Keratinocyte (primary cell): ENCODE results near the gene HNRNPA1. TPM values are rescaled to one million over a fixed set of nuclear protein-coding genes. Genes with fewer than 3 reads are reported as not detected.

Experiments used
- DNase-seq: peaks from one replicate; pipeline ENCODE4 v3.0.0-alpha.2; 2011; ENCODE audit warnings: low read depth, missing footprints, low spot score
- FAIRE-seq: peaks from 2 replicates; lab custom pipeline; 2011; peaks lifted over from hg19 to GRCh38; lab: Jason Lieb, UNC
- H2AFZ ChIP-seq: 2 replicates; pipeline ENCODE4 v1.6.0; 2012; ENCODE audit warnings: low read length, control low read depth, inconsistent platforms; ENCODE audit not compliant: control insufficient read depth
- H3K27ac ChIP-seq: 2 replicates; pipeline ENCODE4 v1.5.1; 2011; ENCODE audit warnings: low read length; ENCODE audit not compliant: control insufficient read depth, insufficient read depth
- H3K27me3 ChIP-seq: 3 replicates; pipeline ENCODE4 v1.6.0; 2011; ENCODE audit warnings: low read length; ENCODE audit not compliant: control insufficient read depth, insufficient read depth; ENCODE audit errors: extremely low read depth
- H3K36me3 ChIP-seq, 2 experiments: 2 replicates in 1 of 2; 3 replicates in 1 of 2; pipeline ENCODE4 v1.5.1; 2011; ENCODE audit warnings: low read length in 2 of 2, mild to moderate bottlenecking in 1 of 2; ENCODE audit not compliant: control insufficient read depth in 2 of 2, insufficient read depth in 2 of 2; ENCODE audit errors: extremely low read depth in 1 of 2
- H3K4me1 ChIP-seq: 3 replicates; pipeline ENCODE4 v1.5.1; 2011; ENCODE audit warnings: low read length; ENCODE audit not compliant: control insufficient read depth, insufficient read depth; ENCODE audit errors: extremely low read depth
- H3K4me2 ChIP-seq: 3 replicates; pipeline ENCODE4 v1.6.0; 2011; ENCODE audit warnings: low read depth, low read length; ENCODE audit not compliant: control insufficient read depth, insufficient read depth; ENCODE audit errors: extremely low read depth
- H3K4me3 ChIP-seq, 3 experiments: fragments of 200-600 bp in 1 of 3; sonication (generic) in 1 of 3; 2 replicates in 2 of 3; 3 replicates in 1 of 3; pipeline ENCODE4 v1.5.1; 2011 to 2016; ENCODE audit warnings: low read length in 3 of 3, mild to moderate bottlenecking in 3 of 3, control low read depth in 2 of 3, inconsistent platforms in 1 of 3, low read depth in 1 of 3, mixed read lengths in 1 of 3, mixed run types in 1 of 3, moderate library complexity in 1 of 3; ENCODE audit not compliant: control insufficient read depth in 2 of 3, insufficient read depth in 2 of 3; ENCODE audit errors: extremely low read depth in 1 of 3
- H3K79me2 ChIP-seq: 2 replicates; pipeline ENCODE4 v1.6.0; 2012; ENCODE audit warnings: low read length; ENCODE audit not compliant: control insufficient read depth, insufficient read depth
- H3K9ac ChIP-seq: 3 replicates; pipeline ENCODE4 v1.6.0; 2011; ENCODE audit warnings: low read length; ENCODE audit not compliant: control insufficient read depth, insufficient read depth; ENCODE audit errors: extremely low read depth
- H3K9me1 ChIP-seq: 3 replicates; pipeline ENCODE4 v1.6.0; 2011; ENCODE audit warnings: low read length; ENCODE audit not compliant: control insufficient read depth, insufficient read depth; ENCODE audit errors: extremely low read depth
- H3K9me3 ChIP-seq: 2 replicates; pipeline ENCODE4 v1.5.1; 2012; ENCODE audit warnings: low read depth, low read length; ENCODE audit not compliant: control insufficient read depth
- H4K20me1 ChIP-seq: 3 replicates; pipeline ENCODE4 v1.6.0; 2011; ENCODE audit warnings: low read length; ENCODE audit not compliant: control insufficient read depth, insufficient read depth; ENCODE audit errors: extremely low read depth
- EZH2 ChIP-seq: IDR thresholded peaks from one replicate; pipeline ENCODE4 v1.6.1; 2012; ENCODE audit warnings: inconsistent platforms, mild to moderate bottlenecking, low read length, moderate library complexity
- dilution Hi-C: fragments of 300-500 bp; cut with MboI; formaldehyde crosslinking; loops from one replicate; pipeline ENCODE4 v1.7.0; 2020; ENCODE audit warnings: low sequenced_read_pairs; ENCODE audit not compliant: extremely low pct_ligation_motif_present
- polyA plus RNA-seq, 5 experiments: library from polyadenylated mRNA; depleted of rRNA in 3 of 5; stranded (reverse) in 3 of 5; stranded (forward) in 1 of 5; unstranded in 1 of 5; fragments of >200 nt; gene quantifications; 1 replicate in 1 of 5; 2 replicates in 3 of 5; 3 replicates in 1 of 5; pipeline versions ENCODE4 v1.2.1 to v1.2.3, GENCODE V29; 2011 to 2012; ENCODE audit warnings: missing spikeins in 2 of 5, low read depth in 1 of 5, low replicate concordance in 1 of 5
- TF ChIP-seq, protein P1 (sequence below), 3 experiments: IDR thresholded peaks in 1 of 3; conservative IDR thresholded peaks in 1 of 3; optimal IDR thresholded peaks in 1 of 3; 2 replicates in 2 of 3; 3 replicates in 1 of 3; pipeline versions ENCODE3 to v1.5.1; 2011; ENCODE audit warnings: low read length in 3 of 3, mild to moderate bottlenecking in 3 of 3, moderate library complexity in 2 of 3, control low read depth in 1 of 3, inconsistent platforms in 1 of 3; ENCODE audit not compliant: insufficient read depth in 2 of 3; ENCODE audit errors: extremely low read depth in 1 of 3

The HNRNPA1 gene
- polyA plus RNA-seq, 1 donor (not counting 4 experiments of a cell fraction or from before 2014, with no cell fraction given), result 583 TPM

DNA sequence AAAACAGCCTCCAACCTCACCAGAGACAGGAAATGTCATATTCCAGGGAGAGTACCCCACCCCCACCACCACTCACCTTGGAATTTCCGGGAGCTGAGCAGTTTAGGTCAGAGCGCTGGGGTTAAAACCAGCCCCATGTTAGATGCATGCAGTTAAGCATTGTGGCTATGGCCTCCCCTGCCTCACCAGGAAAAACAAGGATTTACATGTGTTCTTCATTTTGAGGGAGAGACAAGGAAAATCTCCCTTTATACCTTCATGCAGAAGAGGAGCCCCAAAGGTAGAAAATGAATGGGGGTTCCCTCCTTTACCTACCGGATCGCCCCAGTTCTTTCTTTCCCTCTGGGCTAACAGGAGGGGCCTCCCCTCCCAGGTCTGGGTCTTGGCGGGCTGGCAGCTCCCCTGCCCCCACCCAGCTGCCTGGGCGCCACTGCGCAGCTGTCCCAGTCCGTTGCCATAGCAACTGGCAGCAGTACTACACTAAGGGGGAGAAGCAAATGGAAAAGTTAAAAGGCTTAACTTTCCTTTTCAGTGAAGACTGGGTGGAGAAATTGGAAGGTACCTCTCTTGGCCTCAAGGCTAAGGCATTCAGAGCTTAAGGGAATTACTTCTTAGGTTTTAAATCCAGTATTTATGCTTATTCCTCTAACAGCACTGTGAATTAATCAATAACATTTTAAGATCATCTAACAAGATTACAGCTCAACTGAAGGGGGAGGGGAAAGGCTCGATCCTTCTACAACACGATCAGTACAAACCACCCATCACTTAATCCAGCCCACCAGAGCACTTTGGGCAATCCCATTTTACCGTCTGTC is 21.1 kb upstream of the HNRNPA1 start:
- no peak for TF ChIP-seq EZH2
- TF ChIP-seq, protein P1, sequence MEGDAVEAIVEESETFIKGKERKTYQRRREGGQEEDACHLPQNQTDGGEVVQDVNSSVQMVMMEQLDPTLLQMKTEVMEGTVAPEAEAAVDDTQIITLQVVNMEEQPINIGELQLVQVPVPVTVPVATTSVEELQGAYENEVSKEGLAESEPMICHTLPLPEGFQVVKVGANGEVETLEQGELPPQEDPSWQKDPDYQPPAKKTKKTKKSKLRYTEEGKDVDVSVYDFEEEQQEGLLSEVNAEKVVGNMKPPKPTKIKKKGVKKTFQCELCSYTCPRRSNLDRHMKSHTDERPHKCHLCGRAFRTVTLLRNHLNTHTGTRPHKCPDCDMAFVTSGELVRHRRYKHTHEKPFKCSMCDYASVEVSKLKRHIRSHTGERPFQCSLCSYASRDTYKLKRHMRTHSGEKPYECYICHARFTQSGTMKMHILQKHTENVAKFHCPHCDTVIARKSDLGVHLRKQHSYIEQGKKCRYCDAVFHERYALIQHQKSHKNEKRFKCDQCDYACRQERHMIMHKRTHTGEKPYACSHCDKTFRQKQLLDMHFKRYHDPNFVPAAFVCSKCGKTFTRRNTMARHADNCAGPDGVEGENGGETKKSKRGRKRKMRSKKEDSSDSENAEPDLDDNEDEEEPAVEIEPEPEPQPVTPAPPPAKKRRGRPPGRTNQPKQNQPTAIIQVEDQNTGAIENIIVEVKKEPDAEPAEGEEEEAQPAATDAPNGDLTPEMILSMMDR (optimal IDR thresholded peaks at IDR 0.05 in 1 of 3, IDR thresholded peaks at IDR 0.05 in 1 of 3, conservative IDR thresholded peaks at IDR 0.05 in 1 of 3; ENCODE audit: extremely low read depth in 1 of 3, insufficient read depth in 2 of 3, low read length in 3 of 3), result no peak
- DNase-seq (no peak), FAIRE-seq (no peak)
- Histone ChIP-seq H3K4me1 (peaks cover 32% of the 10 kb centered on the region), H3K4me3 (peak overlapping the region; percentile 1 to 26 (median 14)), H4K20me1 (no peaks in the 10 kb centered on the region), H2AFZ (peak overlapping the region; percentile 55), H3K27me3 (no peaks in the 10 kb centered on the region), H3K9ac (peak overlapping the region; percentile 72), H3K4me2 (peak overlapping the region; percentile 89), H3K27ac (peak overlapping the region; percentile 89), H3K9me1 (no peaks in the 10 kb centered on the region), H3K79me2 (peaks cover 16% of the 10 kb centered on the region), H3K36me3 (peaks cover 10 to 13% of the 10 kb centered on the region in 2 experiments), H3K9me3 (no peaks in the 10 kb centered on the region)
- dilution Hi-C loops, result no loop called here

DNA sequence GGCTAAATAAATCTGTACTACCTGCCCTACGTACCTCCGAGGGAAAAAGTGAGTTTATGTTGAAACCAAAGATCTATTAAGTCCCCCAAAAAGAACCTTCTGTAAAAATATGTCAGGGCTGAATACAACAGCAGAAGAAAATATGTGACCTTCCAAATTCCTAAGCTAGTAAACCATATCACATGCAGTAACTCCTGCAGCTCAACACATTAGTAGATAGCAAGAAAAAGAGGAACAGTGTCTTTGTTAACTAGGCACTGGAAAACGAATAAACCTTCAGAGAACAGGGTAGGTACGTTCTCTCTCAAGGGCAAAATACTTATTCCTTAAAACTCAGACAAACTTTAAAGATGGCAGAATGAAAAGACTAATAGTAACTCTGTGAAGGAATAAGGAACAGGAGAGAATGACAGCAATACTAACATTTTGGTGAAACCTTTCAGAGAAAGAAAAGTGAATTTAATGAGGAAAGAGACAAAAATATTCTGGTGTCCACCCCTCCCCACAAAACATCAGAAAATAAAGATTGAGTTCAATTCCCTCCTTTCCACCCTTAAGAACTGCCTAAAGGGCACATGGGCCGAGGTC is 18.6 kb upstream of the HNRNPA1 start:
- Histone ChIP-seq H3K4me3 (no peak overlapping the region), H3K79me2 (peaks cover 16% of the 10 kb centered on the region), H4K20me1 (no peaks in the 10 kb centered on the region), H3K9ac (no peak overlapping the region), H2AFZ (no peak overlapping the region), H3K36me3 (peaks cover 4 to 6% of the 10 kb centered on the region in 2 experiments), H3K4me2 (no peak overlapping the region), H3K9me1 (no peaks in the 10 kb centered on the region), H3K9me3 (no peaks in the 10 kb centered on the region), H3K4me1 (peaks cover 32% of the 10 kb centered on the region), H3K27me3 (no peaks in the 10 kb centered on the region), H3K27ac (no peak overlapping the region)
- FAIRE-seq (no peak), DNase-seq (no peak)
- TF ChIP-seq, protein P1 (optimal IDR thresholded peaks at IDR 0.05 in 1 of 3, IDR thresholded peaks at IDR 0.05 in 1 of 3, conservative IDR thresholded peaks at IDR 0.05 in 1 of 3; ENCODE audit: extremely low read depth in 1 of 3, insufficient read depth in 2 of 3, low read length in 3 of 3), result no peak
- TF ChIP-seq EZH2, result no peak
- dilution Hi-C loops, result no loop called here
